Left lung (tissue), 10 donors: ENCODE data around the gene KDM4C. TPM values are rescaled to one million over a fixed set of nuclear protein-coding genes. Genes with fewer than 3 reads are reported as not detected.

ENCODE experiments used
- ATAC-seq: fragments of 200-7000 bp; cut with Tn5 transposase; one replicate; pipeline ENCODE4 v1.9.1; 2020; ENCODE audit warnings: moderate library complexity
- DNase-seq, 4 donors: peaks; one replicate each; pipeline ENCODE4 v3.0.0-alpha.2; 2013 to 2020
- H3K27ac ChIP-seq, 2 donors: fragments of 200-600 bp; sonication (generic) in 1 of 2; one replicate each; pipeline versions ENCODE4 v1.5.0 to v1.8.0; 2020 to 2021
- H3K27me3 ChIP-seq, 2 donors: fragments of 200-600 bp; sonication (generic) in 1 of 2; one replicate each; pipeline versions ENCODE4 v1.5.0 to v1.8.0; 2020 to 2021
- H3K36me3 ChIP-seq, 2 donors: fragments of 200-600 bp; sonication (generic) in 1 of 2; one replicate each; pipeline versions ENCODE4 v1.5.0 to v1.8.0; 2020 to 2021
- H3K4me1 ChIP-seq, 2 donors: fragments of 200-600 bp; one replicate each; pipeline ENCODE4 v1.8.0; 2021
- H3K4me3 ChIP-seq, 2 donors: fragments of 200-600 bp; sonication (generic) in 1 of 2; one replicate each; pipeline versions ENCODE4 v1.5.0 to v1.8.0; 2020 to 2021; ENCODE audit warnings: mild to moderate bottlenecking in 1 of 2
- H3K9me3 ChIP-seq, 2 donors: fragments of 200-600 bp; sonication (generic) in 1 of 2; one replicate each; pipeline versions ENCODE4 v1.5.0 to v1.8.0; 2020 to 2021
- intact Hi-C, 2 donors: fragments of 100-400 bp; cut with DNase I; formaldehyde crosslinking; loops; one replicate each; pipeline versions ENCODE4 v1.11.2 to v1.14.2; 2022
- polyA plus RNA-seq, 6 donors: library from polyadenylated mRNA; unstranded; fragments of 120-200 nt; gene quantifications; one replicate each; pipeline ENCODE4 v1.2.1, GENCODE V29; 2013; ENCODE audit not compliant: insufficient read length in 6 of 6
- total RNA-seq, 2 donors: library from RNA; stranded (reverse); fragmentation: NEBNext Ultra II Directional; extraction: Animal tissue kit (Norgen Biotek cat#: 25700); gene quantifications; one replicate each; pipeline ENCODE4 v1.2.1, GENCODE V29; 2021
- TF ChIP-seq, protein P1 (sequence below), 2 donors: fragments of 200-600 bp; sonication (generic) in 1 of 2; IDR thresholded peaks; one replicate each; pipeline versions ENCODE4 v1.5.0 to v1.8.0; 2021; ENCODE audit warnings: antibody characterized with exemption in 2 of 2
- donor health status: DM: no; HTN: yes; CAD: no.
- donor health status: DM: no; HTN: no; CAD: no.

The KDM4C gene
- total and polyA plus RNA-seq, 8 donors: 11.7 to 34.8 (median 15.2) TPM

DNA sequence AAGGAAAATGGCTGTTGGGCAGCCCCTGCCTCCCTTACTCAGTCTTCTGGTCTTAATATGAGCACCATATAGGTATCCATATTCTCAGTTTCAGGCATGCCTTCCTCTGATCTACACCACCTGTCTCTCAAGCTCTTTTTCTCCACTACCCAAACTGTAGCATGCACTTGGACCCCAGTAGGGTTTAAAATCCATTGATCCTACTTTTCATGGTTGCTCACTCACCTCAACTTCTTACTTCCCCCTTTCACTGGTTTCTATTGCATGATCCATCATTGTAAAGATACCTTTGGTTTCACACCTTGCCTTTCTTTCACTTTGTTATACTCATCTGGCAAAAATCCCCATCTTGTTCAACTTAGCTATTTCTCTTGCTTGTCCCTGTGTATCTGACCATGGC, 159.4 kb downstream of the KDM4C start:
- Histone ChIP-seq H3K27me3 (no peaks in the 10 kb centered on the region), H3K9me3 (no peaks in the 10 kb centered on the region), H3K27ac (no peak overlapping the region), H3K4me3 (no peak overlapping the region), H3K4me1 (peaks cover 0 to 14% of the 10 kb centered on the region in 2 donors), H3K36me3 (no peaks in the 10 kb centered on the region)
- ATAC-seq (no peak), DNase-seq (no peak)
- TF ChIP-seq, protein P1, sequence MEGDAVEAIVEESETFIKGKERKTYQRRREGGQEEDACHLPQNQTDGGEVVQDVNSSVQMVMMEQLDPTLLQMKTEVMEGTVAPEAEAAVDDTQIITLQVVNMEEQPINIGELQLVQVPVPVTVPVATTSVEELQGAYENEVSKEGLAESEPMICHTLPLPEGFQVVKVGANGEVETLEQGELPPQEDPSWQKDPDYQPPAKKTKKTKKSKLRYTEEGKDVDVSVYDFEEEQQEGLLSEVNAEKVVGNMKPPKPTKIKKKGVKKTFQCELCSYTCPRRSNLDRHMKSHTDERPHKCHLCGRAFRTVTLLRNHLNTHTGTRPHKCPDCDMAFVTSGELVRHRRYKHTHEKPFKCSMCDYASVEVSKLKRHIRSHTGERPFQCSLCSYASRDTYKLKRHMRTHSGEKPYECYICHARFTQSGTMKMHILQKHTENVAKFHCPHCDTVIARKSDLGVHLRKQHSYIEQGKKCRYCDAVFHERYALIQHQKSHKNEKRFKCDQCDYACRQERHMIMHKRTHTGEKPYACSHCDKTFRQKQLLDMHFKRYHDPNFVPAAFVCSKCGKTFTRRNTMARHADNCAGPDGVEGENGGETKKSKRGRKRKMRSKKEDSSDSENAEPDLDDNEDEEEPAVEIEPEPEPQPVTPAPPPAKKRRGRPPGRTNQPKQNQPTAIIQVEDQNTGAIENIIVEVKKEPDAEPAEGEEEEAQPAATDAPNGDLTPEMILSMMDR (IDR thresholded peaks at IDR 0.05): no peak
- intact Hi-C loops: no loop called here

DNA sequence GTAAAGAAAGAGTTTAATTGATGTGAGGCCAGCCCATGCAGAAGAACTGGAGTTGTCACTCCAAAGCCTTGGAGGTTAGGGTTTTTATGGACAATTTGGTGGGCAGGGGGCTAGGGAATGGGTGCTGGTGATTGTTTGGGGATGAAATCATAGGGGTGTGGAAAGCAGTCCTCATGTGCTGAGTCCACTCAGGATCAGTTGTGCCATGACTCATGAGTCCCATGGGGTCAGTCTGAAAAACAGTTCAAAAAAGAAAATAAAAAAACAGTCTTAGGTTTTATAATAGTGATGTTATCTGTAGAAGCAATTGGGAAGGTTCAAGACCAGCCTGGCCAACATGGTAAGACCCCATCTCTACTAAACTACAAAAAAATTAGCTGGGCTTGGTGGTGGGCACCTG, 162.3 kb downstream of the KDM4C start:
- H3K36me3 ChIP-seq: no peaks in the 10 kb centered on the region
- intact Hi-C loops: no loop called here
- H3K4me1 ChIP-seq: peaks cover 0 to 21% of the 10 kb centered on the region in 2 donors
- H3K27me3 ChIP-seq: no peaks in the 10 kb centered on the region
- no peak overlapping the region for H3K4me3 ChIP-seq
- DNase-seq (no peak), ATAC-seq (no peak)
- H3K9me3 ChIP-seq: no peaks in the 10 kb centered on the region
- no peak overlapping the region for H3K27ac ChIP-seq
- TF ChIP-seq, protein P1 (IDR thresholded peaks at IDR 0.05): no peak

DNA sequence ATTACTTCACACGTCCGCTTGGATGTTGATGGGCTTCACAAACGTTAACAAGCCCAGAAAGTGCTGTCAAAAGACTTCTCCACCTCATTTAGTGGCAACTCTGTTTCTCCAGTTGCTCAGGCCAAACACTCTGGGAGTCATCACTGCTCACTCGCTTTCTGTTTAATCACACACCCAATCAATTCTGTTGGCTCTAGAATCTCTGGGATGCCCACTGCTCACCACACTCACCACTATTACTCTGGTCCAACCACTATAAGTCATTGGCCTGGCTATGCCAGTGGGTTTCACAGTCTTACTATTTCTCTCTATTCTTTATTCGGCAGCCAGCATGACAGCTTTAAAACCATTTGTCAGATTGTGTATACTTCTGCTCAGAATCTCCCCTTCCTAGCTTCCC, 163.5 kb downstream of the KDM4C start:
- peak overlapping the region in 1 of 2 donors; percentile 60 for H3K27ac ChIP-seq
- intact Hi-C loops: no loop called here
- H3K36me3 ChIP-seq: no peaks in the 10 kb centered on the region
- no peaks in the 10 kb centered on the region for H3K9me3 ChIP-seq
- ATAC-seq (no peak), DNase-seq (peak in 1 of 4 donors; percentile 5)
- H3K4me3 ChIP-seq: no peak overlapping the region
- H3K27me3 ChIP-seq: no peaks in the 10 kb centered on the region
- TF ChIP-seq, protein P1 (IDR thresholded peaks at IDR 0.05): no peak
- peaks cover 0 to 21% of the 10 kb centered on the region in 2 donors for H3K4me1 ChIP-seq

DNA sequence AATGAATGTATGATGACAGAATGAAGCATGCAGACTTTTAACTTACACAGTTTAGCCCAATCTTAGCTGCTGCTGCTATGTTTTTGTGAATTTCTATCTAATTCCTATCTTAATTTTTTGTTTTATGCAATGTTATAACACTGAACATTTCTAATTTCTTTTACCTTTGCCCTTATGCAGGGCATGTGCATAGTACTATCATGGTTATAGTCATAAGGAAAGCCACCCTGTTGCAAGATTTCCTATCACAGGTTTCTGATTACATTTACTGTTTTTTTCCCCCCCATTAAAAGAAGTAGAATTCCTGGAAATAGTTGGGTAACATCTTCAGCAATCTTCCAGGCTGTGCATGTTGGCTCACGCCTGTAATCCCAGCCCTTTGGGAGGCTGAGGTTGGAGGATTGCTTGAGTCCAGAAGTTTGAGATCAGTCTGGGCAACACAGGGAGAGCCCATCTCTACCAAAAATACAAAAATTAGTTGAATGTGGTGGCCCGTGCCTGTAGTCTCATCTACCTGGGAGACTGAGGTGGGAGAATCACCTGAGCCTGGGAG, 164.4 kb downstream of the KDM4C start:
- H3K36me3 ChIP-seq: no peaks in the 10 kb centered on the region
- no peak for DNase-seq
- peaks cover 0 to 21% of the 10 kb centered on the region in 2 donors for H3K4me1 ChIP-seq
- no peaks in the 10 kb centered on the region for H3K27me3 ChIP-seq
- ATAC-seq: no peak
- no peak overlapping the region for H3K27ac ChIP-seq
- no peaks in the 10 kb centered on the region for H3K9me3 ChIP-seq
- TF ChIP-seq, protein P1 (IDR thresholded peaks at IDR 0.05): no peak
- intact Hi-C loops: no loop called here
- H3K4me3 ChIP-seq: no peak overlapping the region

DNA sequence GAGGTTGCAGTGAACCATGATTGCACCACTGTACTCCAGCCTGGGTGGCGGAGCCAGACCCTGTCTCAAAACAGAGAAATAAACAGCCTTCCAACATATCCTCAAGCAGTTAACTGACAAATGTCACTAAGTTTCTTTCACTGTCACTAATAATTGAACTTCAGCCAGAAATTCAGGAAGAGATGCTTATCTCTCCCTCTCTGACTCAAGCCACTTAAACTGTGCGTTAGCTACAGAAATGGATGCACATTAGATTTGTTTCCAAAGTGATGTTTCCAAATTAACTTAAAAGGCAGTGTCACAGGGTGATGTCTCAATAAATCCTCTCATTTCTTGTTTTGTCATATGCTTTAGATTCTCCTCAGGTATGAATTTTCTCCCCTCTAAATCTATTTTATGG, 164.9 kb downstream of the KDM4C start:
- Histone ChIP-seq H3K36me3 (no peaks in the 10 kb centered on the region), H3K4me3 (no peak overlapping the region), H3K27me3 (no peaks in the 10 kb centered on the region), H3K4me1 (peaks cover 0 to 21% of the 10 kb centered on the region in 2 donors), H3K9me3 (no peaks in the 10 kb centered on the region), H3K27ac (no peak overlapping the region)
- TF ChIP-seq, protein P1 (IDR thresholded peaks at IDR 0.05): no peak
- intact Hi-C loops: no loop called here
- ATAC-seq (no peak), DNase-seq (no peak)
